ENCODE data around the gene NKAP. TPM values are rescaled to one million over a fixed set of nuclear protein-coding genes. Genes with fewer than 3 reads are reported as not detected.

The NKAP gene
- total and polyA plus RNA-seq, 2 of the 13 experiments (the other 11 are each of a cell fraction or from before 2014, with no cell fraction given): 3.6 to 6.1 TPM

- intact Hi-C loops (cut with micrococcal nuclease; ENCODE audit: unreplicated experiment) (loop anchor here (2.0 kb wide), 2 partner anchors 18 to 80 kb away; partner anchors contain the start of genes RPL39 and UPF3B), in situ Hi-C loops (cut with HindIII; ENCODE audit: extremely low pct_ligation_motif_present, low pct_unique_long_range_greater_than_20kb) (no loop called here)
- H3K4me1 ChIP-seq (ENCODE audit: insufficient read depth, low read length): peaks cover 4% of the 10 kb centered on the region; the same call in 1 of the 2 replicates
- 0% methylated on average over 10 of the region's 26 CpGs for WGBS (ENCODE audit: low lambda C conversion rate)
- no peak overlapping the region for H2AFZ ChIP-seq (ENCODE audit: low read length)
- FAIRE-seq: no peak
- no peaks in the 10 kb centered on the region; a peak in 1 of 5 replicates for H3K27me3 ChIP-seq (ENCODE audit: control insufficient read depth in 1 of 2, insufficient read depth in 2 of 2, low read length in 2 of 2)
- no peaks in the 10 kb centered on the region for H3K9me3 ChIP-seq (ENCODE audit: low read length)
- peak; percentile 58 for ATAC-seq
- peak overlapping the region; percentile 70 to 82 (median 74) for H3K4me3 ChIP-seq (replicated peaks in 1 of 3; ENCODE audit: insufficient read depth in 1 of 3, low read depth in 2 of 3, low read length in 3 of 3)
- POLR2A ChIA-PET: interaction anchor here (1.0 to 3.7 kb wide), 4 partner anchors 19 to 86 kb away, joined by 4 to 42 read pairs (median 16); partner anchors contain the start of genes RPL39 and UPF3B
- no peak for TF ChIP-seq SUZ12 (IDR thresholded peaks at IDR 0.05; ENCODE audit: low read depth, low read length)
- TF ChIP-seq ZNF317 (CRISPR knock-in tag; IDR thresholded peaks at IDR 0.05): 0 out of 2 replicates have a peak, but pooled peaks have one; percentile 16
- H3K27ac ChIP-seq (ENCODE audit: extremely low read length, insufficient read depth, low read length): peak overlapping the region; percentile 99
- CTCF ChIA-PET (ENCODE audit: low intra/inter-chr PET ratio, low total read pairs): no interaction called here
- peak overlapping the region; percentile 74 for H3K4me2 ChIP-seq (ENCODE audit: low read depth, low read length)
- peak overlapping the region; percentile 96 for H3K9ac ChIP-seq (ENCODE audit: insufficient read depth, low read depth, low read length)
- peaks cover 36% of the 10 kb centered on the region for H3K79me2 ChIP-seq (ENCODE audit: insufficient read depth, low read length)
- no peak for DNase-seq (ENCODE audit: low spot score)
- H4K20me1 ChIP-seq (ENCODE audit: insufficient read depth, low read length): no peaks in the 10 kb centered on the region
- BruUV-seq (replicated peaks): TSS peak; percentile 89
- 0 out of 5 replicates have a peak, but pooled peaks cover 0 to 5% of the 10 kb centered on the region in 2 experiments for H3K36me3 ChIP-seq (replicated peaks in 1 of 2; ENCODE audit: control insufficient read depth in 1 of 2, insufficient read depth in 2 of 2, low read length in 2 of 2)
Measured at GRCh38 chrX:119871245-119871598, 72.3 kb downstream of the NKAP start.

Other genes with a start within 250 kb of the NKAP start
- gene SOWAHD, start 185.2 kb downstream of the NKAP start, total RNA-seq (2016; rRNA removed; fragmentation: Illumina TruSeq; extraction: Trizol): 0.62 and 1.0 TPM in 2 replicates
- gene SOWAHD, start 185.2 kb downstream of the NKAP start, polyA plus RNA-seq (2011; rRNA removed): 1.3 and 2.1 TPM in 2 replicates
- gene RPL39, start 152.1 kb downstream of the NKAP start, total RNA-seq (2016; rRNA removed; fragmentation: Illumina TruSeq; extraction: Trizol): 3,547 and 3,928 TPM in 2 replicates
- 2,024 and 2,312 TPM in 2 replicates for gene RPL39, start 152.1 kb downstream of the NKAP start, polyA plus RNA-seq (2011; rRNA removed)
- 7.2 and 8.2 TPM in 2 replicates for gene UPF3B, start 90.8 kb downstream of the NKAP start, total RNA-seq (2016; rRNA removed; fragmentation: Illumina TruSeq; extraction: Trizol)
- gene UPF3B, start 90.8 kb downstream of the NKAP start, polyA plus RNA-seq (2011; rRNA removed): 4.6 and 5.2 TPM in 2 replicates
- gene RNF113A, start 72.0 kb downstream of the NKAP start, total RNA-seq (2016; rRNA removed; fragmentation: Illumina TruSeq; extraction: Trizol): 15.4 and 21.4 TPM in 2 replicates
- gene RNF113A, start 72.0 kb downstream of the NKAP start, polyA plus RNA-seq (2011; rRNA removed): 14.0 and 16.3 TPM in 2 replicates
- 167 and 181 TPM in 2 replicates for gene NDUFA1, start 71.9 kb downstream of the NKAP start, total RNA-seq (2016; rRNA removed; fragmentation: Illumina TruSeq; extraction: Trizol)
- 102 and 150 TPM in 2 replicates for gene NDUFA1, start 71.9 kb downstream of the NKAP start, polyA plus RNA-seq (2011; rRNA removed)
- gene AKAP14, start 47.9 kb downstream of the NKAP start, total RNA-seq (2016; rRNA removed; fragmentation: Illumina TruSeq; extraction: Trizol): 1.7 and 1.9 TPM in 2 replicates
- gene AKAP14, start 47.9 kb downstream of the NKAP start, polyA plus RNA-seq (2011; rRNA removed): 0.20 TPM in 1 of 2 replicates, not detected in the other
- not detected in 2 replicates for gene RHOXF2B, start 133.9 kb upstream of the NKAP start, total RNA-seq (2016; rRNA removed; fragmentation: Illumina TruSeq; extraction: Trizol)
- not detected in 2 replicates for gene RHOXF2B, start 133.9 kb upstream of the NKAP start, polyA plus RNA-seq (2011; rRNA removed)
- gene RHOXF1, start 172.2 kb upstream of the NKAP start, total RNA-seq (2016; rRNA removed; fragmentation: Illumina TruSeq; extraction: Trizol): not detected in 2 replicates
- gene RHOXF1, start 172.2 kb upstream of the NKAP start, polyA plus RNA-seq (2011; rRNA removed): not detected in 2 replicates
- gene RHOXF2, start 214.9 kb upstream of the NKAP start, total RNA-seq (2016; rRNA removed; fragmentation: Illumina TruSeq; extraction: Trizol): not detected in 2 replicates
- not detected in 2 replicates for gene RHOXF2, start 214.9 kb upstream of the NKAP start, polyA plus RNA-seq (2011; rRNA removed)

Data from HepG2 (cell line).